Fibroblast of the conjunctiva (primary cell): ENCODE results near the gene FAM81A.
"Not testable (repeated sequence)": the region's sequence is repeated elsewhere in the genome, so short reads cannot be mapped to it uniquely, and the experiment has no call there.

Source experiments
- DNase-seq: peaks from one replicate; pipeline ENCODE4 v3.0.0-alpha.2; 2010; ENCODE audit warnings: low read depth

FAM81A gene

GRCh38 chr15:59428898-59429297 is 9.1 kb upstream of the FAM81A start:
- not testable (repeated sequence) for DNase-seq

GRCh38 chr15:59432389-59432788 is 5.6 kb upstream of the FAM81A start:
- DNase-seq = no peak

GRCh38 chr15:59434481-59434880 is 3.5 kb upstream of the FAM81A start:
- no peak for DNase-seq

DNA sequence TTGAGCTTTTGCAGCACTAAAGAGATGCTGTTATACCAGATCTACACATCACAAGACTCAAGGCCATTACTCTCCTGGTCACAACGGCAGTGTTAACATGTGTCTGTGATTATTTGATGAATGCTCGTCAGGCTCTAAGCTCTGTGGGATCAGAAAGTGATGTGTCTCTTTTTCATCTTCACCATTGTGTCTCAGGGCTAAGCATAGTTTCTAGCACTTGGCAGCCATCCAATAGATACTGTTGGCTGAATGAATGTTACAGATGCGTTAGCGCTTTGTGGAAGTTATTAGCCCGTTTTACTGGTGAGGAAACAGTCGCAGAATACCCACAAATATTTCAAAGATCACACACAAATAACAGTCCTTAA is 1.2 kb upstream of the FAM81A start:
- DNase-seq = no peak

DNA sequence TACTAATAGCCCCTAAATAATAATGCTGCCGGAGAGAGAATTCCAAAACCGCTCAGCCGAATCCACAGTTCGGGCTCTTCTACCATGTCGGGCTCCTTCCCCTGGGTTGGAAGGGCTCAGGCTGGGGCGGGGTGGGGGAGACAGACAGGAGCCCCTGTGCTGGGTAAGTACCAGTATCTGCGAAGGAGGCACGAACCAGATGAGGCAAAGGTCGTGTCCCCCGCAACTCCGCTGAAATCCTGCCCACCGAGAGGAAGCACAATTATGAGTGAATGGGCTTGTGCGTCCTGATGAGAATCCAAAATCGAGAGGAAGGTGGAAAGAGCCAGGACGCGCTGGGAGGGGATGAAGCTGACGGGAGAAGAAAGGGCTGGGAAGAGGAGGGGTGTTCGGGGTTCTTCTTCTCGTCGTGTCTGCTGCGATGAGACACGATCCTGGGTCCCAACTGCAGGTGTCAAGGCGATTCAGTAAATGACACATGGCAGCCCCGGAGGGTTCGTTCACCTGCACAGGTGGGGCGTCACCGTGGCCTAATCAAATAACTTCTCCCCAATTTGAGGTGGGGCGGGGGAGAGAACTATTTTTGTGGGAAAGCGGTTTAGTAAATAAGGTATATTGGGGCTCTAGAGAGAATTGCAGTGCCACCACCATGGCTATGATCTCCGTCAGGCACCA is 707 bp upstream of the FAM81A start:
- DNase-seq = no peak

GRCh38 chr15:59438625-59439290 is 772 bp downstream of the FAM81A start:
- no peak for DNase-seq

GRCh38 chr15:59439576-59439975 is 1.6 kb downstream of the FAM81A start:
- DNase-seq = no peak

GRCh38 chr15:59443341-59444072 is 5.5 kb downstream of the FAM81A start:
- DNase-seq = no peak

- DNase-seq = no peak
Observed at GRCh38 chr15:59444081-59444835, 6.3 kb downstream of the FAM81A start.

DNA sequence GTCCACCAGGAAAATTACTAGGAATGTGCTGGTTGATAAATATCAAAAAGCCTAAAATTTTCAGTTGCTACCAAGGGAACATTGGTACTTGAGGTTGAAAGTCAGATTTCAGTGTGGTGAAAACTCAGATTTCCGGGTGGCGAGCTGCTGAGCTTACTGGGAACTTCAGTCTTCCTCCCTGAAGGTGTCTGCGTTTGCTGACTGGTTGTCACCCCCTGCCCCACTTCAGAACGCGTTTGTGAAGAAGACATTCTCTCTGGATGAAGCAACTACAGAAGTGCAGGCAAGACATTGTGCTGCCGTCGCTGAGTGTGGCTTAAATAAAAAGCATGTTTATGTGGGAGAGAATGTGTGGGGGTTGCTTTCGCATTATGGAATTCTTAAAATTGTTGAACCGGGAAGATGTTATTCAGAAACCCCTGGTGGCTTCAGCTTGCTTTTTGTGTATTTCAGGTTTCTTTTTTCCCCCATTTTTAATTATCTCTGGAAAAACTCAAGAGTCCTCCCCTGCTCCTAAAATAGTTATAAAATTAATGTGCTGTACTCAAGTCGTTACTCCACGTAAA is 7.1 kb downstream of the FAM81A start:
- no peak for DNase-seq

DNA sequence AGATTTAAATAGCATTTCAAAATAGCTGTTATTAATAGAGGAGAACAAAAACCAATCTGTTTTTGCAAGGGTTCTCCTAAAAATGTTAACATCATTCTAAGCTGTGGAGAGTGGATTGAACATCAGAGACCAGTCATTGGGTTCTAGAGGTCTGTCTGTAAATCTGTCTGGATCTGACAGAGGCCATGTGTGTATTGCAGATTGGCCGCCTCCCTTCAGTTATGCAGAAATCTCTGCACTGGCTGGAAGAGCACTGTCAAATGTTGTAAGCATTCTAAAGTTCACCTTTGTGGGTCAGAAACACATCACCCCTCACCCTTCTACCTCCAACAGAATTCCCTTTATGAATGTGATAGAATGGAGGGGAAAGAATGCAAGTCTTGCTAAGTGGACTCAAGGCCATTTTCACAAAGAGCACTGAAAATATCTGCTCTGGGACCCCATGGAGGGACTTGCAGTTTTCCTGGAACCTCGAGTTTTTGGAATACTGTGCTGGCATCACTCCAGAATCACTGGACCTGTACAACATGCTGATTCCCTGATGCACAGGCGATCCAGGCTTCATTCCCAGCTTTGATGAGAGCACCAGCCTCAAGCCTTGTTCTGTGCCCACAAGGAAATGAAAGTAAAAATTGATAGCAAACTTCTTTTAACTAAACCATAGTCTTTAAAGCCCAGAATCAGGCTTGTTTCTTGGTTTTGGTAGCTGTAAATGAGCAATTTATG is 8.4 kb downstream of the FAM81A start:
- DNase-seq = no peak

DNA sequence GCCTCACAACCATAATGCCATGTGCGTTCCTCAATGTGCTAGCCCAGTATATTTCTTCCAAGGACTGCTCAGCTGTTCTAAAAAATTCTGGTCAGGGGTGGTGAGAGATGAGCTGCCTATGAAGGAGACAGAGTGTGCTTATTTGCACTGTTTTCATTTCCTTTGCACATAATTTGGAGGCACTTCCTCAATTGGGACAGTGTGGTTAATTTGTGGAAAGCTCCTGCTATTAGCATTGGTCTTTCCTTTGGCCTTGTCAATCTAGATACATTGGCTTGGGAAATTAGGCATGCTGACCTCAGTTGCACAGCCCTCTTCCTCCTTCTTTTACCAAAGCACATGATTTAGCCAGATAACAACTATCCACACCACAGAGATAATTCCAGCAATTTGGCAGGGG is 9.4 kb downstream of the FAM81A start:
- no peak for DNase-seq

GRCh38 chr15:59448871-59449270 is 10.9 kb downstream of the FAM81A start:
- DNase-seq = no peak

- DNase-seq = no peak
Observed at GRCh38 chr15:59453474-59454215, 15.7 kb downstream of the FAM81A start.

DNA sequence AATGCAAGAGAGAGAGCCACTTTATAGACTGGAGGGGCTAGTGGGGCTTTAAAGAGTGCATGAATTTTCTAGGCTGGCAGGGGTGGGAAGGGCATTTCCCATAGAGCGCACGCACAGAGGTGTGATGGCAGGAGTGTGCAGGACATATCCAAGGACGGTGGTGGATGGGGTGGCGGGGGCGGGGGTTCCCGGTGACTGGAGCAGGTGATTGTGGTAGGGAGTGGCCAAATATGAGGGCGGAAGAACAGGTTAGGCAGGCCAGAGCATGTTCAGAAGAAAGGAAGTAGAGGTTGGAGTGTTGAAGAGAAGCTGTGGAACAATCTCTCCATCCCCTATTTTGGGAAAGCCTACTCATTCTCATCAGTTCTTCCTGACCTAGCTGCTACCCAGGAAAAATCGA is 18.1 kb downstream of the FAM81A start:
- DNase-seq = no peak

GRCh38 chr15:59457103-59457502 is 19.1 kb downstream of the FAM81A start:
- DNase-seq = no peak

GRCh38 chr15:59461521-59461920 is 23.5 kb downstream of the FAM81A start:
- no peak for DNase-seq

DNA sequence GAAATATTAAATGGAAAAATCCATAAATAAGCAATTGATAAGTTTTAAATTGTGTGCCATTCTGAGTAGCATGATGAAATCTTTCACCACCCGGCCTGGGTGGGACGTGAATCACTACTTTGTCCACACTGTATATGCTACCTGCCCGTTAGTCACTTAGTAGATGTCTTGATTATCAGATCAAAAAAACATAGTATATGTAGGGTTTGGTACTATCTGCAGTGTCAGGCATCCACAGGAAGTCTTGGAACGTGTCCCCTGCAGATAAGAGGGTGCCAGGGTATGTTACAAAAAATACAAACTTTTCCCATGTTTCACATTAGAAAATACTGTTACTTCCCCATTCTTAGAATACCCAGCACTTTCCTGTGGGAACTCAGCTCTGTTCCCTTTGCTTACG is 35.2 kb downstream of the FAM81A start:
- no peak for DNase-seq

GRCh38 chr15:59475161-59475560 is 37.2 kb downstream of the FAM81A start:
- DNase-seq = not testable (repeated sequence)

GRCh38 chr15:59484399-59484798 is 46.4 kb downstream of the FAM81A start:
- DNase-seq = no peak

GRCh38 chr15:59485036-59485435 is 47.0 kb downstream of the FAM81A start:
- no peak for DNase-seq
